ENCODE measurements around the gene PROX1. TPM values are rescaled to one million over a fixed set of nuclear protein-coding genes. Genes with fewer than 3 reads are reported as not detected.

PROX1 gene
- total and polyA plus RNA-seq, 2 of the 8 experiments (the other 6 are each of a cell fraction or from before 2014, with no cell fraction given) = 0.30 to 2.0 TPM

GRCh38 chr1:213997772-213998107 lies 10.0 kb downstream of the PROX1 start:
- DNase-seq (ENCODE audit: low read depth in 1 of 2, low spot score in 2 of 2) = no peak
- CTCF ChIA-PET (ENCODE audit: partially characterized antibody) = no interaction called here
- H3K4ac ChIP-seq (replicated peaks; ENCODE audit: insufficient read length, low read depth, low read length) = no peak overlapping the region
- no peak overlapping the region for H2AFZ ChIP-seq (ENCODE audit: low read length)
- H3K79me2 ChIP-seq (ENCODE audit: control insufficient read depth in 1 of 2, insufficient read depth in 2 of 2, low read length in 2 of 2) = no peaks in the 10 kb centered on the region
- no peaks in the 10 kb centered on the region for H3K9me3 ChIP-seq (ENCODE audit: insufficient read depth in 2 of 2, low read depth in 1 of 2, low read length in 1 of 2)
- H3K18ac ChIP-seq (ENCODE audit: extremely low read depth, low read length) = no peak overlapping the region
- H3K27ac ChIP-seq (ENCODE audit: low read depth, low read length) = no peak overlapping the region
- no peaks in the 10 kb centered on the region for H3K23me2 ChIP-seq (ENCODE audit: low read depth, low read length)
- no peaks in the 10 kb centered on the region for H3K27me3 ChIP-seq (replicated peaks in 1 of 4; ENCODE audit: control insufficient read depth in 3 of 4, extremely low read depth in 1 of 4, insufficient read depth in 3 of 4, low read length in 3 of 4)
- no peak overlapping the region for H2BK12ac ChIP-seq (ENCODE audit: low read depth, low read length)
- no peaks in the 10 kb centered on the region for H3K79me1 ChIP-seq (ENCODE audit: low read depth, low read length)
- no peak overlapping the region for H2AK5ac ChIP-seq (ENCODE audit: low read depth, low read length)
- no peak overlapping the region for H3K56ac ChIP-seq (replicated peaks; ENCODE audit: insufficient read length, low read depth, low read length)
- H4K20me1 ChIP-seq (replicated peaks in 1 of 2; ENCODE audit: control insufficient read depth in 1 of 2, insufficient read depth in 2 of 2, low read length in 2 of 2) = peaks cover 0 to 1% of the 10 kb centered on the region in 2 experiments
- POLR2A ChIA-PET (ENCODE audit: partially characterized antibody) = no interaction called here
- H3K4me1 ChIP-seq (replicated peaks in 1 of 4; ENCODE audit: control insufficient read depth in 3 of 4, insufficient read depth in 4 of 4, low read length in 3 of 4) = peaks cover 0 to 6% (median 0%) of the 10 kb centered on the region in 4 experiments; a peak in 2 of 7 replicates
- H3K4me2 ChIP-seq (ENCODE audit: insufficient read depth in 1 of 2, low read depth in 2 of 2, low read length in 2 of 2) = no peak overlapping the region
- no peak overlapping the region for H2BK20ac ChIP-seq (ENCODE audit: low read length)
- H3K23ac ChIP-seq (ENCODE audit: insufficient read length) = no peak overlapping the region
- no peak overlapping the region for H2BK120ac ChIP-seq (replicated peaks; ENCODE audit: low read depth, low read length)
- no peak overlapping the region for H4K8ac ChIP-seq (ENCODE audit: extremely low read depth, insufficient read depth, low read length)
- no peak overlapping the region for H2BK15ac ChIP-seq (ENCODE audit: low read length)
- H3K4me3 ChIP-seq (ENCODE audit: extremely low read depth in 1 of 4, insufficient read depth in 2 of 4, low read depth in 3 of 4, low read length in 4 of 4) = no peak overlapping the region
- no peak overlapping the region for H4K91ac ChIP-seq (replicated peaks; ENCODE audit: insufficient read length, low read length)
- H3K36me3 ChIP-seq (ENCODE audit: control insufficient read depth in 2 of 4, insufficient read depth in 4 of 4, low read length in 3 of 4) = no peaks in the 10 kb centered on the region
- no peak for TF ChIP-seq TCF12 (IDR thresholded peaks at IDR 0.05; ENCODE audit: low read depth, low read length)
- no peak for TF ChIP-seq CBX8 (IDR thresholded peaks at IDR 0.05; ENCODE audit: borderline replicate concordance, low read depth, low read length)
- no peak for TF ChIP-seq KDM1A (IDR thresholded peaks at IDR 0.05; ENCODE audit: borderline replicate concordance, low read length)
- no peak for TF ChIP-seq NANOG (IDR thresholded peaks at IDR 0.05; ENCODE audit: insufficient read depth, low read depth, low read length, poor library complexity, severe bottlenecking)
- no peak for TF ChIP-seq TBP (IDR thresholded peaks at IDR 0.05; ENCODE audit: low read depth, low read length)
- no peak for TF ChIP-seq TEAD4 (IDR thresholded peaks at IDR 0.05; ENCODE audit: low read depth, low read length)
- no peak for TF ChIP-seq GTF2F1 (IDR thresholded peaks at IDR 0.05; ENCODE audit: borderline replicate concordance, low read depth, low read length)
- TF ChIP-seq JUND (IDR thresholded peaks at IDR 0.05; ENCODE audit: low read length) = no peak
- TF ChIP-seq SP2 (IDR thresholded peaks at IDR 0.05; ENCODE audit: low read length) = no peak
- no peak for TF ChIP-seq SIRT6 (IDR thresholded peaks at IDR 0.05; ENCODE audit: low read length)
- no peak overlapping the region for H3K9ac ChIP-seq (replicated peaks in 1 of 4; ENCODE audit: extremely low read depth in 1 of 4, low read depth in 3 of 4, low read length in 3 of 4)
- FAIRE-seq = no peak
- H2BK5ac ChIP-seq (ENCODE audit: low read depth, low read length) = no peak overlapping the region
- no peak overlapping the region for H3K14ac ChIP-seq (ENCODE audit: insufficient read length)
- H4K5ac ChIP-seq (ENCODE audit: insufficient read length, low read depth, low read length) = no peak overlapping the region
- WGBS, 2 experiments (ENCODE audit: extremely low coverage in 1 of 2, insufficient coverage in 1 of 2, insufficient read length in 1 of 2, insufficient replicate concordance in 2 of 2, low coverage in 1 of 2, low lambda C conversion rate in 2 of 2, missing lambda C conversion rate in 1 of 2) = 95% methylated on average over 13 of the region's 13 CpGs; no CpG with 5 or more reads in 1 of the 2 experiments
